ENCODE measurements around the gene LPIN1.
"Not testable (repeated sequence)": the region's sequence is repeated elsewhere in the genome, so short reads cannot be mapped to it uniquely, and the experiment has no call there.

The LPIN1 gene

DNA sequence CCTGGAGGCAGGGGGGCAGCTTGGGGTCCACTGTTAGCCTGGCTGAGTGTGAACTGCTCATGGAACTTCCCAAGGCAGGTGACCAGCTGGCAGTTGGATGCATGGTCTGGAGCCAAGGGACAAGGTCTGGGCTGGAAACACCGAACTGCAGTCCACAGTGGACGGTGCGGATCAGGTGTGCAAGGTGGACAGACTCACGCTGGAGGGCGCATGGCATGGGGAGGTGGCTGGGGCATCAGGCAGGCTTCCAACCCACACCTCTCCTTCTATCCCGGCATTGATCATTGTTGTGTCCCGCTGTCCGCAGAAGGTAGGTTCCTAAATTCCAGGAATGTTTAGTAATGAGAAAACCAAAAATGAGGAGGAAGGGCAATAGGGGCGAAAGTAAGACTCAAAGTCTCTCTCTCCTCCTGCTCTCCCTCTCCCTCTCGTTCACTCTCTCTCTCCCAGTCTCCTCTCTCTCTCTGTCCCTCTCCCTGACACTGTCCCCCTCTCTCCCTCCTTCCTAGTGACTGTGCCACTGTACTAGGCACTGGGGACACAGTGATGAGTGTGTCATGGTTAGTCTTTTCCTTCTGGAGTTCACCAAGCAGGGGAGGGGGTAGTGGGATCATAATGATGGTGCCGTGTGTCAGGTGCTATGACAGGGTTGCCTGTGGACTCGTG is 30.3 kb upstream of the LPIN1 start:
- in situ Hi-C loops (cut with HindIII; ENCODE audit: low sequenced_read_pairs), result no loop called here

DNA sequence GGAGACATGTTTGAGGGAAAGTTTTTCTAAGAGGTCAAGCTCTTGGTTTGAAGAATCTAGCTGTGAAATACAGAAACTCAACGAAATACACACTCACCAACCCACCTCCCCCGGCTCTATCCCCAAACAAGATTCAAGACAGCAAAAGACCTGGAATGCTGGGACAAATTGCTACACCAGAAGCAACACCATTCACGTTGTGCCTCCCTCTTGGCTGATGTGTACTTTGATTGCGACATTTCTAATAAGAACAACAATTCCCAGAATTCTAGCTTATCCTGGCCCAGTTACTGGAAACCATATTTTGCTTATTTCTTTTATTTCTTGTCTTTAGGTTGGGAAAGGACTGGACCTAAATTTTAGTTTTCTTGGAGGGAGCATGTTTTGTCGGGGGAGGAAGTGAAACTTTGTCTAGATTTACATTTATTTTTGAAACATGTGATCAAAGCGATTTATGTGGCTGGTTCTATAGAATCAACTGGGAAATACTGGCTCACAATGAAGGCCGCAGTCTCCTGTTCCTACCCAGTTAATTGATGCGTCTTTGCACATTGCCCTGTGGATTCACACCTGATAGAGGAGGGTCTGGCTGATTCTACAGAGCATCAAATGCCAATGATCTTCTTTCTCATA is 29.6 kb upstream of the LPIN1 start:
- in situ Hi-C loops (cut with HindIII; ENCODE audit: low sequenced_read_pairs), result no loop called here

DNA sequence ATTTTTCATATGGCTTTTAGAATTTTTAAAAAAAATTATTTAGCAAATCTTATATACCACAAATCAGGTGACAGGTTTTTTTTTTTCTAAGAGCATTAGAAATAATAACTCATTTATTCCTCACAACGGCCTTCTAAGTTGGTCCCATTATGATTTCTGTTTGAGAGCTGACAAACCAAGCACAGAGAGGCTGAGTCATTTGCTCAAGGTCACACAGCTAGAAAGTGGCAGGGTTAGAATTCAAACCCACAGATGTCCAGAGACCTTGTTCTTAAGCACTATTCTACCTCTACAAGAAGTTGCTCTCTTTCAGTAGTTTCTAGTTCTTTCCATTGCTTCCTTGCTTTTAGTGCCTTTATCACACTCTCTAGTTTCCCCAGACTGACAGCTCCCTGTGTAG is 28.8 kb upstream of the LPIN1 start:
- in situ Hi-C loops (cut with HindIII; ENCODE audit: low sequenced_read_pairs), result no loop called here

DNA sequence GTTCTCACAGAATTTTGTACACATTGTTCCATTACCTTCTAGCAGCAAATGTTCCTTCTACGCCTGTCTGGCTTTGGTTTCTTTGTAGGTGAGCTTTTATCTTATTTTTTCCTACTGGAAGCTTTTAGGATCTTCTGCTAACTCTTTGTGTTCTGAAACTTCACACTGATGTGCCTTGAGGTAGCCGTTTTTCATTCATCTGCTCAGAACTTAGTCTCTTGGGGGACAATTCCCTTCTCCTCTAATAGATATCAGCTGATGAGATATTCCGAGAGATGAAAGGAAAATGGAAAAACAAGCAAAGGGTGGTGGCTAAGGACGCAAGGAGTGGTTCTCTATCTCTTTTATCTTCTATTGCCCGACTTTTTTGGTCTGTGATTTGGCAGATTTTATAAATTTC is 27.8 kb upstream of the LPIN1 start:
- in situ Hi-C loops (cut with HindIII; ENCODE audit: low sequenced_read_pairs), result no loop called here

DNA sequence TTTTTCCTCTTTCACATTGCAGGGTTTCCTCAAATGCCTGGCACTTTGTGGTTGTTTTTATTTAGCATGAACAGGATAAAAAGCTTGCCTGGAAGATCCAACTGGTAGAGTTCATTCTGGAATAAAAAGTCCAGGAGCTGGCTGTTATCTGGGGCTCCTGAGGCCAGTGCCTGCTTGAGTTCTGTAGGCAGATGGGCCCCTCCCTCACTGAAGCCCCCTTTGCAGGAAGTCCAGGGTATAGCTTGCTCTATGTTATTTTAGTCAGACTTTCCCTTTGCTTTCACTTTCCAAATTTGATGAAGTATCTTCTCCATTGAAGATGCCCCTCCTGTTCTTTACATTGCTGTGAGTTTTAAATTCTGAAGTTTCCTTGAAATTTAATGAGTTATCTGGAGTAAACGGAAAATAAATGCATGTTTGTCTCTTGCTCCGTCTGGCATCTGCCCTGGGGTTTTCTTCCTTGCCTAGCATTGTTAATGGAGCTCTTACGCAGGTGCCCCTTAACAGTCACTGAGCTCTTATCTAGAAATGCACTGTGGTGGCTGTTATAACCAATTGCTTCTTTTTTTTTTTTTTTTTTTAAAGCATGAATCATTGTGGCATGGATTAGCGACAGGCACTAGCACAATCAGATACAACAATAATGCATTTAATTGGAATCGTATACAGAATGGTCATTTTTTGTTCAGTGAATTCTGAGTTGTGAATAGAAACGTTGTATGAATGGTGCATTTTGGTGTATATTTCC is 27.0 kb upstream of the LPIN1 start:
- in situ Hi-C loops (cut with HindIII; ENCODE audit: low sequenced_read_pairs), result no loop called here

DNA sequence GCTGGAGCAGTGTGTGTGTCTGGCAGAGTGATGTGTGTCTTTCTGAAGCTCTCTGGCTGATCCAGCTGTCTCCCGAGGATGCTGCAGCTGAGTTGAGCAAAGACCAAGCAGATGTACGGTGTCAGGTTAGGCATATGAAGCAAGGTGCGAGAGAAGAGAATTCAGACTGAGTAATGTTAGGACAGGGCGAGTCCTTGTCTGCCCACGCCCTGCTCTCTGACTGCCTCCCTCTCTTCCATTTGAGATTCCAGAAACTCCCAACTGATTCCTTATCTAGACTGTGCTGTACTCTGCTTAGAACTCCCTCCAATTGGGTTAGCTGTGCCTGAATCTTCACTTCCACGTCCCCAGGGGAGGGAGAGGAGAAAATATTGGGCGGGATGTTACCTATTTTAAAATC is 25.7 kb upstream of the LPIN1 start:
- in situ Hi-C loops (cut with HindIII; ENCODE audit: low sequenced_read_pairs), result no loop called here

DNA sequence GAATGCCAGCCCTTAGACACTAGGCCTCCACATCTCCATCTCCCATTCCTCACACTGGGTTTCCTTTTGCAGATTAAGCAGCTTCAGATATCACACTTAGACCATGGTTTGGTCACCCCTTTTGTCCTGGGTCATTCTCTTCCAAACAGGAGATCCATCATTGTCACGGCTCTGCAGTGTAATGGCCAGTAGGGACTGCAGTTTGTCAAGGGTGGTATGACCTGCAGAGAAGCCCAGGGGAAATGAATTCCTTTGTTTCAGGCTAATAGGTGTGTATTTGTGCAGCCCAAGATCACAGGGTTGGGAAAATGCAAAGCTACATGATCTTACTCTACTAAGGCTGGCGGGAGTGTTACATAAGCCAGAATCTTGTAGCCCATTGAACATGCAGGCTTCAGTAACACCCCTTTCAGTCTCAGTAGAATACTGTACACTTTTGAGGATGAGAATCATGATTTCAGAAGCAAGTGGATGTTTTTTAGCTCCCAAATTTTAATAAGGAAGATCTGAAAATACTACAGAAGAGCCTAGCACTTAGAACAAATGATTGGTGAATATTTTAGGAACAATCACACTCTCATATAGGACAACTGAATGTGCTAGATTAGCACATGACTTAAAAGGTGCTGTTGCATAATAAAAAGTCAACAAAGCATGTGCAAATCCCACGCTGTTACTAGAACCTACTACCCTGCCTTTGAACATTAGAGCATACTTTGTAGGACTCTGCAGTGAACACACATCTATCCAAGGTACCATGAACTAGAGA is 24.0 kb upstream of the LPIN1 start:
- in situ Hi-C loops (cut with HindIII; ENCODE audit: low sequenced_read_pairs), result no loop called here

DNA sequence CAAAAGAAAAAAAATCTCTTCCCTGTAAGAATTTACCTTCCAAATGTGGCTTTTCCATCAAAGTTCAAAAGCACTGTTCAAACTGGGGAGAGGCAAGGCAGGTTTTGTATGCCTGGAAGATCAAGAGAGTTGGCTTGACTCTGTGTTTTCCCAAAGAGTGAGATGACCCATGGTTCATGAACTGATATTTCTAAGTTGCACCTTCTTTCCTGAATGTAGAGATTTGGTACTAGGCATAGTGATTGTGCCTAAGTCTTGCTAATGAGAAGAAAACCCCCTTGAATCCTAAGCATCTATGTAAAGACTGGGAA is 23.4 kb upstream of the LPIN1 start:
- in situ Hi-C loops (cut with HindIII; ENCODE audit: low sequenced_read_pairs), result no loop called here

DNA sequence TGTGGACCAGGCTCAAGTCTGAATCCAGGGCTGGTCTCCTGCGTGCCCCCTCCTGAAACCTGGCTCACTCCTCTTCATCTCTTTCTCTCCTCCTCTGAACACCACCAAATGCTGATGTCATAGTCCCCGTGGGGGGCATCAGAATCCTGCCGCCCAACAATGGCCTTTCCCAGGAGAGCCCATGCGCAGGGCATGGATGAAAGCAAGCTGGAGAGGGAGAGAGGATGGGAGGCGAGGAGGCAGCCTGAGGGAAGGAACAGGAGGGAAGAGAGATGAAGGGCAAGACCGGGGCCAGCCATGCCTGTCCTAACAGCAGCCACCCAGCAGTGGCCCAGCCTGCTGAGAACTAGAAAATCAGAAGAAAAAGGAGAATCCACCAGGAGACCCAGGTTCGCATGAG is 22.3 kb upstream of the LPIN1 start:
- in situ Hi-C loops (cut with HindIII; ENCODE audit: low sequenced_read_pairs), result no loop called here

DNA sequence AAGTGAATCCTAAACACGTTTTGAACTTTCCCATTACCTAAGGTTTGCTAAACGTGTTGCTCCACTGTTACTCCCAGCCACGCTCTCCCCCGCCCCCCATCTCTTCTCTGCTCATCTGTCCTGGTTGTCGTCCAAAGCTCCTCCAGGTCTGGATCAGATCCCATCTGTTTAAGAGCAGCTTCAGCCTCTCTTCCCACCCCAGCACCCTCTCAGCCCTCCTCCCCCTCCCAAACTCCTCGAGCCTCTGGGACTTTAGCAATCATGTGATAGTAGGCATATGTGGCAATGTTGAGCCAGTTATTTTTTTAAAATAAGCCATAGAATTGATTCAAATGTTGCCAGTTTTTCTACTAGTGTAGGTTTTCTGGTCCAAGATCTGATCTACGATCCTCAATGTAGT is 20.0 kb upstream of the LPIN1 start:
- in situ Hi-C loops (cut with HindIII; ENCODE audit: low sequenced_read_pairs), result no loop called here

DNA sequence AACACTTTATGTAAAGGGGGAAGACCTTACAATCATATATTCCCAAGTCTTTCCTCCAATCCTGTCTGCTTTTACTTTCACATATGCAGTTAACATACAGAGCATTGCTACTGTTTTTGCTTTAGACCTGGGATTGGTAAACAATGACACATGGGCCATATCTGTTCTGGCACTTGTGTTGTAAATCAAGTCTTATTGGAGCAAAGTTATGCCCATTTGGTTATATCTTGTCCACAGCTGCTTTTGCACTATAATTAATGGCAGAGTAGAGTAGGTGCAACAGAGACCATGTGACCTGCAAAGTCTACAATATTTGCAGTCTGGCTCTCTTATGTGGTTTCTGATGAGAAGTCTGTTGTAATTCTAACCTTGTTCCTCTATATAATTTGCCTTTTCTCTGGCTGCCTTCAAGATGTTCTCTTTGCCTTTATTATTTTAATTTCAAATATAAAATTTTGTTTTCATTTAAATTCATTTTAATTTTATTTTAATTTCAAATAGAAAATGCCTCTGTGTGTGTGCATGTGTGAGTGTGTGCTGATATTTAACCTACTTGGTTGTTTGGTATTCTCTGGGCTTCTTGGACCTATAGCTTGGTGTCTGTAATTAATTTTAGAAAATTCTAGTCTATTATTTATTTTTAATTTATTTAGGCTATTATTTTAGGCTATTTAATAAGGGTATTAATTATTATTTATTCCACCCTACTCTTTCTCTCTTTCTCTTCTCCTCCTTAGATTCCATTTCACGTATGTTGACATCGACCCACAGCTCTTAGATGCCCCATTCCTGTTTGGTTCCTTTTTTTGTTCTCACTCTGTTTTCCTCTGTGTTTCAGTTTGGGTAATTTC is 16.8 kb upstream of the LPIN1 start:
- in situ Hi-C loops (cut with HindIII; ENCODE audit: low sequenced_read_pairs), result no loop called here

DNA sequence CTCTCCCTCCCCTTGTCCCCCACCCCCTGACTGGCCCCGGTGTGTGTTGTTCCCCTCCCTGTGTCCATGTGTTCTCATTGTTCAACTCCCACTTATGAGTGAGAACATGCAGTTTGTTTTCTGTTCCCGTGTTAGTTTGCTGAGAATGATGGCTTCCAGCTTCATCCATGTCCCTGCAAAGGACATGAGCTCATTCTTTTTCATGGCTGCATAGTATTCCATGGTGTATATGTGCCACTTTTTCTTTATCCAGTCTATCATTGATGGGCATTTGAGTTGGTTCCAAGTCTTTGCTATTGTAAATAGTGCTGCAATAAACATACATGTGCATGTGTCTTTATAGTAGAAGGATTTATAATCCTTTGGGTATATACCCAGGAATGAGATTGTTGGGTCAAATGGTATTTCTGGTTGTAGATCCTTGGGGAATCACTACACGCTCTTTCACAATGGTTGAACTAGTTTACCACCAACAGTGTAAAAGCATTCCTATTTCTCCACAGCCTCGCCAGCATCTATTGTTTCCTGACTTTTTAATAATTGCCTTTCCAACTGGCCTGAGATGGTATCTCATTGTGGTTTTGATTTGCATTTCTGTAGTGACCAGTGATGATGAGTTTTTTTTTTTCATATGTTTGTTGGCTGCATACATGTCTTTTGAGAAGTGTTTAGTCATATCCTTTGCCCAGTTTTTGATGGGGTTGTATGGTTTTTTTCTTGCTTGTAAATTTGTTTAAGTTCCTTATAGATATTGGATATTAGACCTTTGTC is 15.0 kb upstream of the LPIN1 start:
- in situ Hi-C loops (cut with HindIII; ENCODE audit: low sequenced_read_pairs), result not testable (repeated sequence)

DNA sequence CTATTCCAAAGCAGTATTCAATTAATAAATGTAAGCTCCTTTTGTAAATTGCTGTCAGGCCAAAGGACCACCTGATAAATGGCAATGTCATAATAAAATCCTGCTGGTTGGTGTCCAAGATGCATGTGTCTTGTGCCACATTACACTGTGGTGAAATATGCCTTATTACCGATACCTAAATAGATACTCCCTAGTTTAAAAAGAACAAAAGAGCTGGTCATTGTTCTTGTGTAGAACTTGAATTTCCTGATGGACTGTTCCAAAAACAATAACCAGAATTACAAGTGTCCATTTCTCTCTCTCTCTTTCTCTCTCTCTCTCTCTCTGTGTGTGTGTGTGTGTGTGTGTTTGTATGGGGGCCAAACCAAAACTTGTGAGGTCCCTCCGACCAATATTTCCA is 13.8 kb upstream of the LPIN1 start:
- in situ Hi-C loops (cut with HindIII; ENCODE audit: low sequenced_read_pairs), result no loop called here

DNA sequence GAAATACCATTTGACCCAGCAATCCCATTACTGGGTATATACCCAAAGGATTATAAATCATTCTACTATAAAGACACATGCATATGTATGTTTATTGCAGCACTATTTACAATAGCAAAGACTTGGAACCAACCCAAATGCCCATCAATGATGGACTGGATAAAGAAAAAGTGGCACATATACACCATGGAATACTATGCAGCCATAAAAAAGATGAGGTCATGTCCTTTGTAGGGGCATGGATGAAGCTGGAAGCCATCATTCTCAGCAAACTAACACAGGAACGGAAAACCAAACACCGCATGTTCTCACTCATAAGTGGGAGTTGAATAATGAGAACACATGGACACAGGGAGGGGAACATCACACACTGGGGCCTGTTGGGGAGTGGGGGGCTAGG is 8.6 kb upstream of the LPIN1 start:
- in situ Hi-C loops (cut with HindIII; ENCODE audit: low sequenced_read_pairs), result not testable (repeated sequence)

DNA sequence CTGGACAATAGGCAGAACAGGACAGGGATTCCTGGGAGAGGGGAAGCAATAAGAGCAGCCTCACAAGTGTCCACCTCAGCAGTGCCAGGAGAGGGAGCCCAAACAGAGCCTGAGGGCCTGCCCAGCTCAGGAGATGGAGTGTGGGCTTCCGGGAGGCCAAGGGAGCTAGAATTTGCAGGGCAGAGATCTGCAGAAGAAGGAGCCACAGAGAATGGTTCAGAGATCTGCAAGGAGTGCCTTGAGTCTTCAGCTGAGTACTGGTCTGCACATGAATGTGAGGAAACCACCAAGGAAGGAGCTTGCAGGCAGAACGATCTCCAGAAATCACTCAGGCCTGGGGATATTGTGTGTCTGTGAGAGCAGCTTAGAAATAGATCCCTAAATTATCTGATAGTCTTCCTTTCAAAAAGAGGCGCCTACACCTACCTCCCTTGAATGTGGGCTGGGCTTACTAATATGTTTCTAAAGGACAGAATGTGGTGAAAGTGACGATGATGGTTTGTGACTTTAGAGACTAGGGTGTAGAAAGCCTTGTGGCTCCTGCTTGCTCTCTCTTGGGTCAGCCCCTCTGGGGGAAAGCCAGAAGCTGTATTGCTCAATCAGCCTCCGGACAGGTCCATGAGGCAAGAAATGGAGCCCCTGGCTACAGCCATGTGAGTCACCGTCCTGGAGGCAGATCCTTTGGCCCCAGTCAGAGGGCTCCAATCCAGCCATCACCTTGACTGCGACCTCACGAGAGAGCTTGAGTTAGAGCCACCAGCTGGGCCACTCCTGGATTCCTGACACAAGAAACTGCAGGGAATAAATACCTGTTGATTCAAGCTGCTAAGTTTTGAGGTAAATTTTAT is 7.6 kb upstream of the LPIN1 start:
- in situ Hi-C loops (cut with HindIII; ENCODE audit: low sequenced_read_pairs), result no loop called here

DNA sequence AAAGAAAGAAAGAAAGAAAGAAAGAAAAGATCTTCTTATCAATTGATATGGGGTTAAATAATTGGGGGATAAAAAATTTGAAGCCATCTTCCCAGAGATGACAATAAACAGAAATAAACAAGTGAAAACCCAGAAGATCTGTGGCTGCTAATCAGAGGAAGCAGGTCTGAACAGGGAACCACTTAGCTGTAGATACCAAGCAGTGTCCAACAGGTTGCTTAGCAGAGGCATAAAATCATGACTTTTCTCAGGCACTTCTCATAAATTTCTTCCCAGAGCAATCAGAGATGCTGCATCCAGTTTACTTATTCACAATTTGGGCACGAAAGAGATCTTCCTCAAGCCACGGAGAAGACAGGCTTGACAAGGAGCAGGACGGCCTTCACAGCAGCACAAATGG is 5.7 kb upstream of the LPIN1 start:
- in situ Hi-C loops (cut with HindIII; ENCODE audit: low sequenced_read_pairs), result no loop called here

DNA sequence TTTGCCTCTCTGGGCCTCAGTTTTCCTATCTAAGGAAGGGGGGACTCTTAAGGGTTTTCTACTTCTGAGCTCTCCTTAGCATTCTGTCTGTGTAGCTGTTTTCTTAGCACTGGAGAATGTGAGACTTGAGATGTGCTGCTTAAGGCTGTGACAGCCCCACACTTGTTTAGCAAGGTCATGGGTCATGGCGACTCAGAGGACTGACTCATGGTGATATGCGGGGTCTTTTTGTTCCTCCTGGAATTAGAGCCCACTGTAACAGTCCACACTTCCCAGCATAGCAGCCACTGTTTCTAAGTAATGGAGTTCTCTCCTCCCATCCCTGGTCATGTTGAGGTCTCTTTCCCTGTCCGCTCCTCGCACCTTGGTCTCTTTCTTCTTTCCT is 4.1 kb upstream of the LPIN1 start:
- in situ Hi-C loops (cut with HindIII; ENCODE audit: low sequenced_read_pairs), result no loop called here

DNA sequence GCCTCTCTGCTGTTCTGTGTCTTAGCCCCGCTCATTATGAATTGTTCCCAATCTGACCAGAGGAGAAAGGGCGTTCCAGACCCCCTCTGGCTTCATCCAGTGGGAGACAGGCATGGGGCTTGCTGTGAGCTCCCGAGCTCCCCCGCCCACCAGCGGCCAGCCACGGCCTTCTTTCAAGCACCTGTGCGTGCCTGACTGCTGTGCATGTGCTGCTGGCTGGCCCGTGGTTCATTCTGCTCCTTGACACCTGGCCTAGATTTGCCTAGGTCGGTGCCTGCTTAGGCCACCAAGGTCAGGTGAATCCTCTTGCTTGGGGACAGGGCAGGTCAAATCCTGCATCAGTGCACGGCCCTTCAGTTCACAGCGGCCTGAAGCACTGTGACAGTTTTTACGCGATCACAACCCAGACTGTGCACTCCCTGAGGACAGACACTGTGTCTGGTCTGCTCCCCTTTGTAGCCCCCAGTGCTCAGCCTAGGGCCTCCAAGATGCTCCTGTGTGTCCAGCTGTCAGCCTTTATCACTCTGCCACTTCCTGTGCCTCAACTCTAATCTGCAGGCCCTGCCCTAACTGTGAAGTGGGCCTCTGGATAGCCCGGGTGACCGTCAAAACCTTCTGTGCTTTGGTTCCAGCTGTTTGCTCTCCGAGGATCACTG is 3.6 kb upstream of the LPIN1 start:
- in situ Hi-C loops (cut with HindIII; ENCODE audit: low sequenced_read_pairs), result no loop called here

DNA sequence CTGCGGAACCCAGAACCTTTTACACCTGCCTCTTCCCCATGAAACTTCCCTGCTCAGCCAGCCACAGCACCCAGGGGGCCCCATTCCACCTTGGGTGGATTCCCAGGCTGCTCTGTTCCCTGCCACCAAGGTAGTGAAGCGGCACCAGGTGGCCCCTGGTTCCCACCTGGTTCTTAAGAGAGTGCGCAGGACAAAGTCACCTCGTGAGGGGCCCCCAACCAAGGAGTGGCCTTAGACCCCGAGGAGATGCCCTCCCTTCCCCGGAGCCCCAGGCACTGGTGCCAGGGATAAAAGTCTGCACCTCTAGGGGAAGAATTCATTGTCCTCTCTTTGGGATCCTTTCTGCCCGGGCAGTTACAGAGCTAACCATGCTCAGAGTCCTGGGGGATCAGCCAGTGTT is 3.1 kb upstream of the LPIN1 start:
- in situ Hi-C loops (cut with HindIII; ENCODE audit: low sequenced_read_pairs), result no loop called here
